Smooth muscle cell (in vitro differentiated cells): ENCODE data around the gene AKR1C3. TPM values are rescaled to one million over a fixed set of nuclear protein-coding genes. Genes with fewer than 3 reads are reported as not detected.

Experiments used
- DNase-seq: peaks from one replicate; lab custom pipeline; 2025; ENCODE audit not compliant: unreplicated experiment; lab: John Stamatoyannopoulos, UW
- H2AFZ ChIP-seq: fragments of 200-600 bp; sonication (generic); 2 replicates; pipeline ENCODE4 v1.6.0; 2016; ENCODE audit warnings: antibody characterized with exemption, low read depth, mild to moderate bottlenecking
- H3F3A ChIP-seq: fragments of 200-600 bp; sonication (generic); 2 replicates; pipeline ENCODE4 v1.6.0; 2017; ENCODE audit warnings: antibody characterized with exemption, low read depth
- H3K27ac ChIP-seq: fragments of 200-600 bp; sonication (generic); 2 replicates; pipeline ENCODE4 v1.5.1; 2016; ENCODE audit warnings: low read depth, mild to moderate bottlenecking
- H3K27me3 ChIP-seq: fragments of 200-600 bp; sonication (generic); 2 replicates; pipeline ENCODE4 v1.6.1; 2016; ENCODE audit warnings: low read depth, mild to moderate bottlenecking
- H3K36me3 ChIP-seq: fragments of 200-600 bp; sonication (generic); 2 replicates; pipeline ENCODE4 v1.5.1; 2016; ENCODE audit warnings: low read depth
- H3K4me1 ChIP-seq: fragments of 200-600 bp; sonication (generic); 2 replicates; pipeline ENCODE4 v1.5.1; 2016; ENCODE audit warnings: low read depth
- H3K4me2 ChIP-seq: fragments of 200-600 bp; sonication (generic); 2 replicates; pipeline ENCODE4 v1.6.0; 2016; ENCODE audit warnings: mild to moderate bottlenecking
- H3K4me3 ChIP-seq: fragments of 200-600 bp; sonication (generic); 2 replicates; pipeline ENCODE4 v1.5.1; 2016; ENCODE audit warnings: mild to moderate bottlenecking
- H3K79me2 ChIP-seq: fragments of 200-600 bp; sonication (generic); 2 replicates; pipeline ENCODE4 v1.6.0; 2016; ENCODE audit warnings: low read depth, mild to moderate bottlenecking
- H3K9ac ChIP-seq: fragments of 200-600 bp; sonication (generic); 2 replicates; pipeline ENCODE4 v1.6.0; 2016; ENCODE audit warnings: low read depth
- H3K9me3 ChIP-seq: fragments of 200-600 bp; sonication (generic); replicated peaks from 2 replicates; pipeline ENCODE4 v1.5.1; 2016; ENCODE audit warnings: low read depth
- H4K20me1 ChIP-seq: fragments of 200-600 bp; sonication (generic); 2 replicates; pipeline ENCODE4 v1.6.0; 2016; ENCODE audit warnings: low read depth
- CTCF ChIP-seq: fragments of 200-600 bp; sonication (generic); IDR thresholded peaks from 2 replicates; pipeline ENCODE4 v1.5.1; 2017; ENCODE audit warnings: borderline replicate concordance, mild to moderate bottlenecking, antibody characterized with exemption; ENCODE audit not compliant: insufficient read depth, poor library complexity, severe bottlenecking
- WGBS: methylation state at CpG from one replicate; pipeline ENCODE4 v1.1.7; 2016; ENCODE audit warnings: low lambda C conversion rate; 5-methylcytosine and 5-hydroxymethylcytosine counted together
- polyA plus RNA-seq: library from polyadenylated mRNA; unstranded; fragments of >200 nt; fragmentation: Nextera tagmentation; extraction: Ambion mirVana; gene quantifications from 2 replicates; pipeline ENCODE4 v1.2.1, GENCODE V29; 2016
- total RNA-seq: library from RNA; depleted of rRNA; stranded (reverse); fragments of >200 nt; gene quantifications from 2 replicates; pipeline ENCODE4 v1.2.3, GENCODE V29; 2014

The AKR1C3 gene
- total and polyA plus RNA-seq, 2 experiments from 2014 or later: 0.27 to 4.5 TPM

GRCh38 chr10:5078547-5079180 lies 15.6 kb upstream of the AKR1C3 start:
- no peaks in the 10 kb centered on the region for H3K36me3 ChIP-seq
- no peak overlapping the region for H3K4me3 ChIP-seq
- no peak overlapping the region for H2AFZ ChIP-seq
- no peak overlapping the region for H3K27ac ChIP-seq
- no peak for TF ChIP-seq CTCF
- H3K9me3 ChIP-seq: no peaks in the 10 kb centered on the region
- H3F3A ChIP-seq: no peaks in the 10 kb centered on the region
- peaks cover 15% of the 10 kb centered on the region for H3K4me1 ChIP-seq
- no peak overlapping the region for H3K4me2 ChIP-seq
- no peaks in the 10 kb centered on the region for H3K79me2 ChIP-seq
- WGBS: 71% methylated on average over 4 of the region's 4 CpGs
- no peaks in the 10 kb centered on the region for H4K20me1 ChIP-seq
- H3K27me3 ChIP-seq: no peaks in the 10 kb centered on the region
- H3K9ac ChIP-seq: no peak overlapping the region
- no peak for DNase-seq

GRCh38 chr10:5079306-5079830 lies 14.8 kb upstream of the AKR1C3 start:
- no peak overlapping the region for H3K9ac ChIP-seq
- H3K4me3 ChIP-seq: no peak overlapping the region
- no peaks in the 10 kb centered on the region for H3K36me3 ChIP-seq
- H3K4me1 ChIP-seq: peaks cover 15% of the 10 kb centered on the region
- H2AFZ ChIP-seq: no peak overlapping the region
- H3K27ac ChIP-seq: no peak overlapping the region
- H3K79me2 ChIP-seq: no peaks in the 10 kb centered on the region
- no peak overlapping the region for H3K4me2 ChIP-seq
- 59% methylated on average over 2 of the region's 2 CpGs for WGBS
- H3K27me3 ChIP-seq: no peaks in the 10 kb centered on the region
- H4K20me1 ChIP-seq: no peaks in the 10 kb centered on the region
- H3F3A ChIP-seq: no peaks in the 10 kb centered on the region
- no peaks in the 10 kb centered on the region for H3K9me3 ChIP-seq
- no peak for DNase-seq
- TF ChIP-seq CTCF: no peak

- Histone ChIP-seq H3K27me3 (no peaks in the 10 kb centered on the region), H2AFZ (no peak overlapping the region), H3K79me2 (no peaks in the 10 kb centered on the region), H3K4me1 (peaks cover 15% of the 10 kb centered on the region), H3K36me3 (no peaks in the 10 kb centered on the region), H3F3A (no peaks in the 10 kb centered on the region), H3K4me3 (no peak overlapping the region), H3K4me2 (no peak overlapping the region), H4K20me1 (no peaks in the 10 kb centered on the region), H3K9ac (no peak overlapping the region), H3K27ac (no peak overlapping the region), H3K9me3 (no peaks in the 10 kb centered on the region)
- WGBS: 94% methylated on average over 6 of the region's 6 CpGs
- no peak for DNase-seq
- TF ChIP-seq CTCF: no peak
Measured at GRCh38 chr10:5079836-5080235, 14.4 kb upstream of the AKR1C3 start.

GRCh38 chr10:5081091-5081490 lies 13.1 kb upstream of the AKR1C3 start:
- no peak overlapping the region for H3K27ac ChIP-seq
- WGBS: 98% methylated on average over 1 of the region's 1 CpG

More at GRCh38 chr10:5081091-5081490, 13.1 kb upstream of the AKR1C3 start:
- H3F3A ChIP-seq: no peaks in the 10 kb centered on the region
- no peak overlapping the region for H3K9ac ChIP-seq
- no peak for DNase-seq
- no peaks in the 10 kb centered on the region for H3K36me3 ChIP-seq
- no peaks in the 10 kb centered on the region for H3K79me2 ChIP-seq
- H2AFZ ChIP-seq: no peak overlapping the region
- peaks cover 15% of the 10 kb centered on the region for H3K4me1 ChIP-seq
- TF ChIP-seq CTCF: no peak
- H4K20me1 ChIP-seq: no peaks in the 10 kb centered on the region
- H3K9me3 ChIP-seq: no peaks in the 10 kb centered on the region
- no peak overlapping the region for H3K4me2 ChIP-seq
- no peak overlapping the region for H3K4me3 ChIP-seq
- H3K27me3 ChIP-seq: no peaks in the 10 kb centered on the region
